ENCODE results near the gene PRELID3B.

PRELID3B gene

GRCh38 chr20:58988565-58988882 lies 54.1 kb downstream of the PRELID3B start:
- Histone ChIP-seq H4K8ac (ENCODE audit: low read depth, low read length) (no peak overlapping the region), H2BK12ac (ENCODE audit: low read length) (no peak overlapping the region), H2AFZ (ENCODE audit: insufficient read depth, low read length, poor library complexity) (no peak overlapping the region), H4K91ac (ENCODE audit: low read depth, low read length) (no peak overlapping the region), H2BK5ac (ENCODE audit: low read depth, low read length, poor library complexity) (no peak overlapping the region), H3K27me3 (ENCODE audit: insufficient read depth, low read length) (no peaks in the 10 kb centered on the region), H2AK5ac (ENCODE audit: low read length) (no peak overlapping the region), H3K4me3 (ENCODE audit: low read depth, low read length) (no peak overlapping the region), H3K79me1 (ENCODE audit: low read length) (no peaks in the 10 kb centered on the region), H3K9me3 (ENCODE audit: insufficient read depth, low read depth, low read length) (no peaks in the 10 kb centered on the region), H3K36me3 (ENCODE audit: control insufficient read depth in 1 of 2, insufficient read depth in 2 of 2, low read length in 2 of 2) (peaks cover 41 to 49% of the 10 kb centered on the region in 2 experiments), H3K4me1 (ENCODE audit: control insufficient read depth in 1 of 2, insufficient read depth in 2 of 2, low read length in 2 of 2) (peaks cover 6 to 11% of the 10 kb centered on the region in 2 experiments), H3K14ac (ENCODE audit: low read length) (no peak overlapping the region), H4K12ac (ENCODE audit: low read depth, low read length) (no peak overlapping the region), H3K9ac (ENCODE audit: low read length) (no peak overlapping the region), H3K79me2 (ENCODE audit: control insufficient read depth, insufficient read depth, low read length, poor library complexity) (no peaks in the 10 kb centered on the region), H3K4me2 (ENCODE audit: low read length) (no peak overlapping the region), H3K27ac (ENCODE audit: low read depth, low read length) (no peak overlapping the region), H2BK120ac (ENCODE audit: insufficient read depth, low read length, poor library complexity) (no peak overlapping the region), H3K23ac (ENCODE audit: low read length) (no peak overlapping the region), H3K18ac (ENCODE audit: low read length) (no peak overlapping the region), H3K4ac (ENCODE audit: low read depth, low read length) (no peak overlapping the region)
- DNase-seq = no peak
- WGBS (ENCODE audit: extremely low coverage, insufficient coverage, insufficient read length) = no CpG with 5 or more reads among the region's 6 CpGs

- Histone ChIP-seq H3K9ac (ENCODE audit: low read length) (no peak overlapping the region), H3K27ac (ENCODE audit: low read depth, low read length) (no peak overlapping the region), H3K4me2 (ENCODE audit: low read length) (no peak overlapping the region), H2AFZ (ENCODE audit: insufficient read depth, low read length, poor library complexity) (no peak overlapping the region), H3K36me3 (ENCODE audit: control insufficient read depth in 1 of 2, insufficient read depth in 2 of 2, low read length in 2 of 2) (peaks cover 37 to 44% of the 10 kb centered on the region in 2 experiments), H2BK12ac (ENCODE audit: low read length) (no peak overlapping the region), H3K79me1 (ENCODE audit: low read length) (no peaks in the 10 kb centered on the region), H4K91ac (ENCODE audit: low read depth, low read length) (no peak overlapping the region), H3K4me1 (ENCODE audit: control insufficient read depth in 1 of 2, insufficient read depth in 2 of 2, low read length in 2 of 2) (peaks cover 6 to 11% of the 10 kb centered on the region in 2 experiments), H3K27me3 (ENCODE audit: insufficient read depth, low read length) (no peaks in the 10 kb centered on the region), H3K23ac (ENCODE audit: low read length) (no peak overlapping the region), H2BK5ac (ENCODE audit: low read depth, low read length, poor library complexity) (no peak overlapping the region), H3K18ac (ENCODE audit: low read length) (no peak overlapping the region), H3K14ac (ENCODE audit: low read length) (no peak overlapping the region), H4K8ac (ENCODE audit: low read depth, low read length) (no peak overlapping the region), H2AK5ac (ENCODE audit: low read length) (no peak overlapping the region), H3K4ac (ENCODE audit: low read depth, low read length) (no peak overlapping the region), H4K12ac (ENCODE audit: low read depth, low read length) (no peak overlapping the region), H3K4me3 (ENCODE audit: low read depth, low read length) (no peak overlapping the region), H2BK120ac (ENCODE audit: insufficient read depth, low read length, poor library complexity) (no peak overlapping the region), H3K79me2 (ENCODE audit: control insufficient read depth, insufficient read depth, low read length, poor library complexity) (no peaks in the 10 kb centered on the region), H3K9me3 (ENCODE audit: insufficient read depth, low read depth, low read length) (no peaks in the 10 kb centered on the region)
- no CpG with 5 or more reads among the region's 9 CpGs for WGBS (ENCODE audit: extremely low coverage, insufficient coverage, insufficient read length)
- no peak for DNase-seq
These were observed 54.6 kb downstream of the PRELID3B start for GRCh38 chr20:58987790-58988564.

- Histone ChIP-seq H2BK120ac (ENCODE audit: insufficient read depth, low read length, poor library complexity) (no peak overlapping the region), H3K4me1 (ENCODE audit: control insufficient read depth in 1 of 2, insufficient read depth in 2 of 2, low read length in 2 of 2) (peaks cover 6 to 11% of the 10 kb centered on the region in 2 experiments)
- no CpG with 5 or more reads among the region's 8 CpGs for WGBS (ENCODE audit: extremely low coverage, insufficient coverage, insufficient read length)
These were observed 55.5 kb downstream of the PRELID3B start for GRCh38 chr20:58986968-58987517.

GRCh38 chr20:58986286-58986967 lies 56.2 kb downstream of the PRELID3B start:
- peaks cover 6 to 13% of the 10 kb centered on the region in 2 experiments for H3K4me1 ChIP-seq (ENCODE audit: control insufficient read depth in 1 of 2, insufficient read depth in 2 of 2, low read length in 2 of 2)
- no peak overlapping the region for H2BK5ac ChIP-seq (ENCODE audit: low read depth, low read length, poor library complexity)
- WGBS (ENCODE audit: extremely low coverage, insufficient coverage, insufficient read length) = no CpG with 5 or more reads among the region's 9 CpGs
- H3K36me3 ChIP-seq (ENCODE audit: control insufficient read depth in 1 of 2, insufficient read depth in 2 of 2, low read length in 2 of 2) = peaks cover 30 to 34% of the 10 kb centered on the region in 2 experiments
- no peak overlapping the region for H4K8ac ChIP-seq (ENCODE audit: low read depth, low read length)
- H4K91ac ChIP-seq (ENCODE audit: low read depth, low read length) = no peak overlapping the region
- peaks cover 4% of the 10 kb centered on the region for H3K79me1 ChIP-seq (ENCODE audit: low read length)
- no peak overlapping the region for H2AFZ ChIP-seq (ENCODE audit: insufficient read depth, low read length, poor library complexity)
- H3K4ac ChIP-seq (ENCODE audit: low read depth, low read length) = no peak overlapping the region
- no peak overlapping the region for H2AK5ac ChIP-seq (ENCODE audit: low read length)
- no peak overlapping the region for H2BK12ac ChIP-seq (ENCODE audit: low read length)
- DNase-seq = no peak
- no peak overlapping the region for H3K18ac ChIP-seq (ENCODE audit: low read length)
- no peak overlapping the region for H3K23ac ChIP-seq (ENCODE audit: low read length)
- H3K27ac ChIP-seq (ENCODE audit: low read depth, low read length) = no peak overlapping the region
- peaks cover 4% of the 10 kb centered on the region for H3K79me2 ChIP-seq (ENCODE audit: control insufficient read depth, insufficient read depth, low read length, poor library complexity)
- H3K27me3 ChIP-seq (ENCODE audit: insufficient read depth, low read length) = no peaks in the 10 kb centered on the region
- no peak overlapping the region for H3K4me3 ChIP-seq (ENCODE audit: low read depth, low read length)
- H3K14ac ChIP-seq (ENCODE audit: low read length) = no peak overlapping the region
- H2BK120ac ChIP-seq (ENCODE audit: insufficient read depth, low read length, poor library complexity) = no peak overlapping the region
- H3K4me2 ChIP-seq (ENCODE audit: low read length) = no peak overlapping the region
- H3K9ac ChIP-seq (ENCODE audit: low read length) = no peak overlapping the region
- H3K9me3 ChIP-seq (ENCODE audit: insufficient read depth, low read depth, low read length) = no peaks in the 10 kb centered on the region
- H4K12ac ChIP-seq (ENCODE audit: low read depth, low read length) = no peak overlapping the region

More at GRCh38 chr20:58986968-58987517, 55.5 kb downstream of the PRELID3B start:
- Histone ChIP-seq H3K23ac (ENCODE audit: low read length) (no peak overlapping the region), H2BK5ac (ENCODE audit: low read depth, low read length, poor library complexity) (no peak overlapping the region), H3K79me2 (ENCODE audit: control insufficient read depth, insufficient read depth, low read length, poor library complexity) (peaks cover 2% of the 10 kb centered on the region), H3K14ac (ENCODE audit: low read length) (no peak overlapping the region), H3K4me3 (ENCODE audit: low read depth, low read length) (no peak overlapping the region), H3K4ac (ENCODE audit: low read depth, low read length) (no peak overlapping the region), H2BK12ac (ENCODE audit: low read length) (no peak overlapping the region), H3K36me3 (ENCODE audit: control insufficient read depth in 1 of 2, insufficient read depth in 2 of 2, low read length in 2 of 2) (peaks cover 32 to 38% of the 10 kb centered on the region in 2 experiments), H4K12ac (ENCODE audit: low read depth, low read length) (no peak overlapping the region), H3K4me2 (ENCODE audit: low read length) (no peak overlapping the region), H3K79me1 (ENCODE audit: low read length) (no peaks in the 10 kb centered on the region), H3K27me3 (ENCODE audit: insufficient read depth, low read length) (no peaks in the 10 kb centered on the region), H4K91ac (ENCODE audit: low read depth, low read length) (no peak overlapping the region), H3K9ac (ENCODE audit: low read length) (no peak overlapping the region), H2AFZ (ENCODE audit: insufficient read depth, low read length, poor library complexity) (no peak overlapping the region), H4K8ac (ENCODE audit: low read depth, low read length) (no peak overlapping the region), H3K9me3 (ENCODE audit: insufficient read depth, low read depth, low read length) (no peaks in the 10 kb centered on the region), H2AK5ac (ENCODE audit: low read length) (no peak overlapping the region), H3K18ac (ENCODE audit: low read length) (no peak overlapping the region), H3K27ac (ENCODE audit: low read depth, low read length) (no peak overlapping the region)
- no peak for DNase-seq

Measured in trophoblast cell (in vitro differentiated cells and primary cell).